Endodermal cell (in vitro differentiated cells): ENCODE results near the gene DLG2. TPM values are rescaled to one million over a fixed set of nuclear protein-coding genes. Genes with fewer than 3 reads are reported as not detected.

ENCODE experiments used
- DNase-seq: peaks from one replicate; pipeline ENCODE4 v3.0.0-alpha.2; 2017
- H3K27ac ChIP-seq: 2 replicates; pipeline ENCODE4 v1.5.1; 2013; ENCODE audit warnings: mild to moderate bottlenecking, low read depth, low read length, moderate library complexity
- H3K27me3 ChIP-seq: 2 replicates; pipeline ENCODE4 v1.6.1; 2013; ENCODE audit warnings: mild to moderate bottlenecking, low read length, moderate library complexity; ENCODE audit not compliant: insufficient read depth, control insufficient read depth, poor library complexity, severe bottlenecking
- H3K36me3 ChIP-seq: 2 replicates; pipeline ENCODE4 v1.7.0; 2013; ENCODE audit warnings: mild to moderate bottlenecking, low read length, moderate library complexity; ENCODE audit not compliant: control insufficient read depth, insufficient read depth
- H3K4me1 ChIP-seq: one replicate; pipeline ENCODE4 v1.7.0; 2013; ENCODE audit warnings: low read length; ENCODE audit not compliant: control insufficient read depth, insufficient read depth
- H3K4me3 ChIP-seq: 2 replicates; pipeline ENCODE4 v1.5.1; 2013; ENCODE audit warnings: mild to moderate bottlenecking, low read length, moderate library complexity
- H3K9ac ChIP-seq: 2 replicates; pipeline ENCODE4 v1.6.1; 2013; ENCODE audit warnings: mild to moderate bottlenecking, low read length, moderate library complexity; ENCODE audit not compliant: poor library complexity, severe bottlenecking; ENCODE audit errors: extremely low read depth
- H3K9me3 ChIP-seq: 2 replicates; pipeline ENCODE4 v1.6.1; 2013; ENCODE audit warnings: mild to moderate bottlenecking, low read length, moderate library complexity; ENCODE audit not compliant: control insufficient read depth
- H3K27ac Mint-ChIP-seq: 2 replicates; pipeline ENCODE4 v1.8.0; 2020; ENCODE audit warnings: mixed read lengths
- H3K27me3 Mint-ChIP-seq: 2 replicates; pipeline ENCODE4 v1.8.0; 2021; ENCODE audit warnings: mild to moderate bottlenecking, mixed read lengths; ENCODE audit not compliant: insufficient read depth
- H3K36me3 Mint-ChIP-seq: 2 replicates; pipeline ENCODE4 v1.8.0; 2020; ENCODE audit warnings: low read depth, mixed read lengths
- H3K4me1 Mint-ChIP-seq: 2 replicates; pipeline ENCODE4 v1.8.0; 2020; ENCODE audit warnings: mixed read lengths
- H3K4me3 Mint-ChIP-seq: 2 replicates; pipeline ENCODE4 v1.8.0; 2020; ENCODE audit warnings: mild to moderate bottlenecking, moderate library complexity, mixed read lengths
- H3K9me3 Mint-ChIP-seq: 2 replicates; pipeline ENCODE4 v1.8.0; 2020; ENCODE audit warnings: mild to moderate bottlenecking, mixed read lengths
- CTCF ChIP-seq: fragments of 200-600 bp; sonication (generic); conservative IDR thresholded peaks from 2 replicates; pipeline ENCODE4 v1.5.0; 2021; ENCODE audit warnings: antibody characterized with exemption, mild to moderate bottlenecking
- WGBS, 2 experiments: methylation state at CpG; one replicate each; pipeline versions ENCODE4 v1.1.5 to v1.1.7; 2013; ENCODE audit warnings: missing lambda C conversion rate in 2 of 2, mixed read lengths in 1 of 2; ENCODE audit not compliant: insufficient coverage in 1 of 2, insufficient read length in 1 of 2; 5-methylcytosine and 5-hydroxymethylcytosine counted together
- total RNA-seq, 2 donors: library from RNA; stranded (reverse); fragmentation: NEBNext Ultra II Directional in 1 of 2; extraction: Animal tissue kit (Norgen Biotek cat#: 25700) in 1 of 2; gene quantifications; 2 replicates in 1 of 2; 3 replicates in 1 of 2; pipeline ENCODE4 v1.2.1, GENCODE V29; 2021

Gene DLG2
- total RNA-seq, 2 donors from 2014 or later, result 9.6 to 10.6 TPM

GRCh38 chr11:83678831-83679584, 1948.1 kb downstream of the DLG2 start:
- Mint-ChIP-seq H3K4me1 (peaks cover 40% of the 10 kb centered on the region), H3K27ac (no peak overlapping the region), H3K4me3 (no peak overlapping the region), H3K36me3 (no peaks in the 10 kb centered on the region), H3K9me3 (no peaks in the 10 kb centered on the region), H3K27me3 (peaks cover 14% of the 10 kb centered on the region)
- 95% methylated on average over 4 of the region's 5 CpGs; no CpG with 5 or more reads in 1 of the 2 experiments for WGBS, 2 experiments
- Histone ChIP-seq H3K9ac (no peak overlapping the region), H3K4me1 (peaks cover 11% of the 10 kb centered on the region), H3K27ac (no peak overlapping the region), H3K4me3 (no peak overlapping the region), H3K27me3 (peaks cover 11% of the 10 kb centered on the region), H3K36me3 (no peaks in the 10 kb centered on the region), H3K9me3 (no peaks in the 10 kb centered on the region)
- no peak for TF ChIP-seq CTCF
- DNase-seq, result no peak

GRCh38 chr11:83677730-83678129, 1949.4 kb downstream of the DLG2 start:
- H3K36me3 ChIP-seq, result no peaks in the 10 kb centered on the region
- H3K27ac ChIP-seq, result no peak overlapping the region
- Mint-ChIP-seq H3K36me3 (no peaks in the 10 kb centered on the region), H3K4me1 (peaks cover 33% of the 10 kb centered on the region), H3K4me3 (no peak overlapping the region), H3K27me3 (peaks cover 8% of the 10 kb centered on the region), H3K9me3 (no peaks in the 10 kb centered on the region), H3K27ac (no peak overlapping the region)
- H3K4me1 ChIP-seq, result peaks cover 11% of the 10 kb centered on the region
- DNase-seq, result no peak
- H3K9me3 ChIP-seq, result no peaks in the 10 kb centered on the region
- TF ChIP-seq CTCF, result peak; percentile 13
- 86 to 92% methylated on average over 1 of the region's 1 CpG for WGBS, 2 experiments
- no peak overlapping the region for H3K4me3 ChIP-seq
- H3K27me3 ChIP-seq, result peaks cover 11% of the 10 kb centered on the region
- H3K9ac ChIP-seq, result no peak overlapping the region

GRCh38 chr11:83676056-83676601, 1951.0 kb downstream of the DLG2 start:
- DNase-seq, result no peak
- Mint-ChIP-seq H3K27ac (no peak overlapping the region), H3K27me3 (peaks cover 2% of the 10 kb centered on the region), H3K36me3 (peaks cover 2% of the 10 kb centered on the region), H3K4me1 (peaks cover 19% of the 10 kb centered on the region), H3K9me3 (no peaks in the 10 kb centered on the region), H3K4me3 (no peak overlapping the region)
- Histone ChIP-seq H3K27ac (no peak overlapping the region), H3K4me1 (peaks cover 11% of the 10 kb centered on the region), H3K36me3 (no peaks in the 10 kb centered on the region), H3K27me3 (no peaks in the 10 kb centered on the region), H3K4me3 (no peak overlapping the region), H3K9ac (no peak overlapping the region), H3K9me3 (no peaks in the 10 kb centered on the region)
- TF ChIP-seq CTCF, result no peak
